Left renal cortex interstitium (tissue), 4 donors: ENCODE results near the gene GPR82. TPM values are rescaled to one million over a fixed set of nuclear protein-coding genes. Genes with fewer than 3 reads are reported as not detected.
"Not testable (repeated sequence)": the region's sequence is repeated elsewhere in the genome, so short reads cannot be mapped to it uniquely, and the experiment has no call there.

Experiments used
- DNase-seq, 4 donors: peaks; one replicate each; pipeline ENCODE4 v3.0.0-alpha.2; 2013; ENCODE audit warnings: low read depth in 4 of 4, low spot score in 2 of 4, missing footprints in 1 of 4
- polyA plus RNA-seq, 4 donors: library from polyadenylated mRNA; unstranded; fragments of 120-200 nt; gene quantifications; one replicate each; pipeline ENCODE4 v1.2.1, GENCODE V29; 2013; ENCODE audit not compliant: insufficient read length in 4 of 4

GPR82 gene
- polyA plus RNA-seq, 4 donors: 0.08 to 0.14 (median 0.11) TPM

DNA sequence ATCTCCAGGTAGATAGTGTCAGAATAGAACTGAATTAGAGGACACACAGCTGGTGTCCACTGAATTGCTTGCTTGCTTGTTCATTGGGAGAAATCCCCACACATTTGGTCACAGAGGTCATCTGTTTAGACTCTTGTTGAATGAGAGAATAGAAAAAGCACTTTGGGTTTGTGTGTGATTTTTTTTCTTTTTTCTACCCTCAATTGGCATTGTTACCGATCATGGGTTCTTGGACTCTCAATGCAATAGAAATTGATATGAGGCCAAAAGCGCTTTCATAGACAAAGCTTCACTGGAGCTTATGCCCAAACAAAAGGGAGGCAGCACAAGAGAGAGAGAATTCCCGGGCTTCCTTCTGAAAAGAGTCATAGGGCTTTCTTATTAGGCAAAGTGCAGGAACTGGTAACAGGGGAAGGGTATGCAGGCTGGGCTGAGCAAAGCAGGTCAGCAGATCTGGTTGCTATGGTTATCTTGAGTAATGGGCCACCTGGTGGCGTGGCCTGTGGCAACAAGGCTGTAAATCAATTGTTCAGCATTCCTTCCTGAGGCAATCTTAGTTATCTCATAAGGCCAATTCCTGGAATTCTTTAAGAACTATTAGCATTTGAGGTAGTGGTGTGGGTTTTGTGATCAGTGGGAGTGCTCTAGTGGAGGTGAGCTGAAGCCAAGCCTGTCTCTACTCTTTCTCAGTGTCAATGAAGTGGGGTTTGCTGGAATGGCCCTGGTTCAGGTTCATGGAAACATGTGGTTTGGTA lies 5.3 kb upstream of the GPR82 start:
- no peak for DNase-seq

DNA sequence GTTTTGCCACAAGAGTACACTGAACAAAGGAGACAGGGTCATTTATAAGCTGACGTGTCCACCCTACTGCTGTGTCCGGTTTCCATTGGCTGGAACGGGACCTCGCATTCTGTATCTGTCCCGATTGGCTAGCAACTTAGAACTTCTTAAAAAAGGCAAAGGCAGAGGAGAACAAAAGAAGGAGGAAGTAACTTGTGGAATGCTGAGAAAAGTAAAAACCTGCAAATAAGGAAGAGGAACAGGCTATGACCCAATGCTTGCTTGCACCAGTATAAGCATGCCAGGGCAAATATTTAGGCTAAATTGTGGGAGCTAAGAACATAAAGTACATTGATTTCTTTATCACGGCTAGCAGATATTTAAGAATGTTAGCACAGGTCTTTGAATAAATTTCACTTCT lies 4.4 kb upstream of the GPR82 start:
- DNase-seq: not testable (repeated sequence)

GRCh38 chrX:41720125-41720779 lies 3.7 kb upstream of the GPR82 start:
- DNase-seq: no peak

DNA sequence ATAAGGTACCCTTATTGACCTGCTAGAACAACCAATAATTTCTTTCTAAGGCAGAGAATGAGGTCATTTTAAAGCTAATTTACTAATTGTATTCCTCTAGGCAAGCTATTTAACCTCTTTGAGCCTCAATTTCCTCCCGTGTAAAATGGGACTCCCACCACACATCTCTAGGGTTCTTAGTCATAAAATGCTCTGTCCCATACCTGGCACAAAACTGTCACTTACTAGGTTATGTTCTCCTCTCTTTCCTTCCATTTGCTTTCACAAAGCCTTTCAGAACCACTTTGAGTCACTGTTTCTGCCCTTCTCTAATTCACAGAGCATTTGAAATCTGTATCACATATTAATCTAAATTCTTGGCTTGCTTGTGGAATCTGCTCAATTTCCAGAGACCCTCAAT lies 2.4 kb upstream of the GPR82 start:
- DNase-seq: no peak

DNA sequence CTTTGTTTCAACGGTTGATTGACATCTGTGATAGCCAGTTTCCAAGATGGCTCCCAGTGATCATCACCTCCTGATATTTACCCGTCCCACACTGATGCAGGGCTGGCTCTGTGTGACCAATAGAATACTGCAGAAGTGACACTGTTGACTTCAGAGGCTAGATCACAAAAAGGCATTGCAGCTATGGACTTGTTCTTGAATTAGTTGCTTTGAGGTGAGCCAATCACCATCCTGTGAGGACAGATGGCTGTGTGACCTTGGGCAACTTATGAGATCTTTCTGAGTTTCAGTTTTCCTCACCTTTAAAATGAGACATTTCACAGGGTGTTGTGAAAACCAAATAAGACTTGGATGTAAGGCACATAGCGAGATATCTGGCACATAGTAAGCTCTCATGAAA lies 1.8 kb upstream of the GPR82 start:
- DNase-seq: no peak

GRCh38 chrX:41722816-41723618 lies 964 bp upstream of the GPR82 start:
- no peak for DNase-seq

DNA sequence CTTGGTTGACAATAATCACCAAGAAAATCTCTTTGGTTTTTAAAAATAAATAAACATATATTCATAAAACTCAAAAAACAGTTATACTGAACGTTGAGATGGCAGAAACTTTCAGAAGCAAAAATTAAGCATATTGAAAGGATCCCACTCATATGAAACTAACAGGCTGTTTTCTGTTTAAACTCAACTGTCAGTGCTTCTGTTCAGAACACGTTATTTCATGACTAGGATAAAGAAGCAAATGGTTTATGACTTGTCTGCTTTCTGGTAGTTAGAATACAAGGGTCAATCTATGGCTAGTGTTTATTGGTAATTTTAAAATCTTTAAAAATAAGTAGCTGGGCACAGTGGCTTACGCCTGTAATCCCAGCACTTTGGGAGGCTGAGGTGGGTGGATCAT lies 4.1 kb downstream of the GPR82 start:
- no peak for DNase-seq

GRCh38 chrX:41730081-41730480 lies 6.1 kb downstream of the GPR82 start:
- DNase-seq: peak in 1 of 4 donors; percentile 3

- DNase-seq: no peak
These were observed 8.3 kb downstream of the GPR82 start for GRCh38 chrX:41732260-41732659.

DNA sequence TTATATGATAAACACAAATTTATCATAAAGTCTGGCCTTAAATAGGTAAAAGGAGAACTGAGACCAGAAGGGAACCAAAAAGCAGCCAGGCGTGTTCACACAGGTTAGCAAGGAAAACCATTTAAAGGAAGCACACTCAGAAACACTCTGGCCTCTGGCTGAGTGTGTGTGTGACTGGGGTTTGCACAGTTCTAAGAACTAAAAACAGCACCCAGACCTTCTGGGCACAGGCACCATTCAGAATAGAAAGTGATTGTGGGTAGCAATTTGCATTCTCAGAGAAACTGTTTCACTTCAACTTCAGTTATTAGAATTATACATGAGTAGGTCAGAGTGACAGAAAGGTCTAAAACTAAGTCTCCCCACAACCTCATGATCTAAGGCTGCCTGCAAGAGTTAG lies 10.0 kb downstream of the GPR82 start:
- DNase-seq: no peak

DNA sequence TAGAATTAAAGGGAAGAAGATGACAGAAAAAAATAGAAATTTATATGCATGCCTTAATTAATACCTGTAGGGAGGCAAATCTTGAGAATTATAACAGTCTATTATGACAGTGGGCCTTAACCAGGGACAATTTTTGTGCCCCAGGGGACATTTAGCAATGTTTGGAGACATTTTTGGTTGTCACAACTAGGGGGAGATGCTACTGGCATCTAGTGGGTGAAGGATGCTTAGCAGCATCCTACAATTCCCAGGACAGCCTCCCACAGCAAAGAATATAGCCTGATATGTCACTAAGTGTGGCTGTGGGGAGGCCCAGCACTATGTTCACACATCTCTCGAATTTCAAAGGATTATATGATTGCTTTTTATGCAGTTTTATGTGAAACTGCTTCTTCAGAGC lies 10.5 kb downstream of the GPR82 start:
- no peak for DNase-seq

- DNase-seq: no peak
These were observed 13.1 kb downstream of the GPR82 start for GRCh38 chrX:41737065-41737464.

- no peak for DNase-seq
These were observed 15.9 kb downstream of the GPR82 start for GRCh38 chrX:41739871-41740270.

GRCh38 chrX:41750716-41751115 lies 26.7 kb downstream of the GPR82 start:
- DNase-seq: no peak

- DNase-seq: no peak
These were observed 34.4 kb downstream of the GPR82 start for GRCh38 chrX:41758401-41758800.

GRCh38 chrX:41759817-41760216 lies 35.8 kb downstream of the GPR82 start:
- DNase-seq: no peak

GRCh38 chrX:41761169-41761568 lies 37.2 kb downstream of the GPR82 start:
- no peak for DNase-seq

GRCh38 chrX:41761702-41762101 lies 37.7 kb downstream of the GPR82 start:
- DNase-seq: no peak

GRCh38 chrX:41779030-41779564 lies 55.1 kb downstream of the GPR82 start:
- DNase-seq: no peak
